GM18873 (cell line): ENCODE data around the gene PCDH9.
"Not testable (repeated sequence)": the region's sequence is repeated elsewhere in the genome, so short reads cannot be mapped to it uniquely, and the experiment has no call there.

Experiments
- ATAC-seq: cut with Tn5 transposase; IDR thresholded peaks from one replicate; pipeline ENCODE4 v1.9.1; 2021; ENCODE audit warnings: mild to moderate bottlenecking, moderate library complexity, moderate number of reproducible peaks; ENCODE audit not compliant: unreplicated experiment, low FRiP score

The PCDH9 gene

DNA sequence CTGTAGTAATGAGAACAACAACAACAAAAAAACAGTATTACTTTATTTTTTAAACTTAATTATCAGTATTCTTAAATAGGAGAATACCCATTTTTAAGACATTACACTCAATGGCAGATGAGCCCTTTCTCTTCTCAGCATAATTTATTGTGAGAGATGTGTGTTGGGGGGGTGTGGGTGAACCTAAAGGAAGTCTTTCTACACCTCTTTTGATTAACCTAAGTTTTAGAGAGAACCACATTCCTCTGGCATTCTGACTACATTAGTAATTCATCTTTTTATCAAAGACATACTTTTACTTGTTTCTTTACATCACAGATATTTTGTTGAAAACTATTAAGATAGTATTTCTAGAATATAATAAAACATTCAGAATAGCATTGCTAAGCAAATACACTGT is 890.9 kb downstream of the PCDH9 start:
- no peak for ATAC-seq

DNA sequence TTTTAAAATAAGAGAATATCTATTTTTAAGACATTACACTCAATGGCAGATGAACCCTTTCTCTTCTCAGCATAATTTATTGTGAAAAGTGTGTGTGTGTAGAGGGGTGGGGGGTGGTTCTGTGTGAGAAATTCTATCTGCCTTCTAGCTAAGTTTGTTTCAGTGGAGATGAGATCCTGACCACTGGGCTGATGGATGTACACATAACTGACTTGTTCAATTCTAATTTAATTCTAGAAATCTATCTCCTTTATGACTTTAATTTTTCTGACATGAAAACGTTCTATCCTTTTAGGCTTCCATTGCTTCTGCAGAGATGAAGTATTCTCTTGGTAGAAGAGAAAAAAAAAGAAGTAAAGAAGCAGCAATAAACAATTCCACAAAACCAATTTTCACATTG is 891.6 kb downstream of the PCDH9 start:
- ATAC-seq = no peak

DNA sequence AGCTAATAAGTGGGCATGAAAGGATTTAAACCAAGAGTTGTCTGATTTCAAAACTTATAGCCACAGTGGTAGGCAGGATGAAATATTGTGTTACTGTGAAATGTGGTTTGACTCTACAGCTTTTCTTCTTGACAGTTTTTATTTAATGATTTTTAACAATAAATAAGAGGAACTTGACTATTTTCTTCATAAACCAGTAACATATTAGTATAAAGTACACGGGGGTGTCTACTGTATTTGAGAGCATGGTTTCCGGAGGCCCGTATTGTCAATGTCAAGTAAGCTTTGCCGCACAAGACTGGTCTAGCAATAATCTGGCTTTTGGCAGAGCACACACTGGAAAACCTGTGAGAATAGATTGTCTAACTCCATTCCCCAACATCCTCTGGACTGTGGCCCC is 894.5 kb downstream of the PCDH9 start:
- no peak for ATAC-seq

DNA sequence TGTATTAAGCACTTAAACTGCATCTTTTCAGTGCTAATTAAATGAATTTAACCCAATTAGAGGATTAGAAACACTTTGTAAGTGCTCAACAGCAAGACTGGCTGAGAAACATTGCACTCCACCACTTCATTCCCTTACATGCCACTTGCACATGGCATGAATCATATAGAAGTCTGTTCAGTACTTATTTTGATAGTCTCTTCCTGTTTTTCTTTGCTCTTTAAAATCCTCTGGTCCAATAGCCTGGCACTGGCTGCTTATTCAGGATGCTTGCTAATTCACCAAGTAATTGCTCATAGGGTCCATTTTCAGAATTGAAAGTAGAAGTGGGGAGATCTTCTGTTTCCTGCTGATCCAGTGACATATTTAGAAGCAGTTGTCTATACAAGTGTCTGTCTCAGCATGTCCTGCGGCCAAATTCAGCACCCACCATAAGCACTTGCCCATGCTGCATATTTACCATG is 900.1 kb downstream of the PCDH9 start:
- no peak for ATAC-seq

DNA sequence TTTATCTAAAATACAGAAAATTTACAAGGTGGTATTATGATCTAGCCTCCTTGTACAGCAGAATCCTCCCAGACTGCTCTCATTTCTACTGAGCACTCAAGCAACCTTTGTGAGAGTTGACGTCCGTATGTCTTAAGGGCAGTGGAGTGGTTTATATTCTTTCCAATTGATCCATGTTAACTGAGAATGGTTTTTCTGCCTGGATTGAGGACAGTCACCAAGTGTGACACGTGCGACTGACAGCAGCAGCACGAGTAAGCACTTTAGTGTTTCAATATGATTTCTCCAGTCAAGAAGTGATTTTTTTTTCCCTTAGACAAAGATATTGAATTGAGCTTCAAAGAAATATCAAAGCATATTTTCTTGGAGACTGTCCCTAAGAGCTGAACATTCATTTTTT is 901.7 kb downstream of the PCDH9 start:
- ATAC-seq = no peak

DNA sequence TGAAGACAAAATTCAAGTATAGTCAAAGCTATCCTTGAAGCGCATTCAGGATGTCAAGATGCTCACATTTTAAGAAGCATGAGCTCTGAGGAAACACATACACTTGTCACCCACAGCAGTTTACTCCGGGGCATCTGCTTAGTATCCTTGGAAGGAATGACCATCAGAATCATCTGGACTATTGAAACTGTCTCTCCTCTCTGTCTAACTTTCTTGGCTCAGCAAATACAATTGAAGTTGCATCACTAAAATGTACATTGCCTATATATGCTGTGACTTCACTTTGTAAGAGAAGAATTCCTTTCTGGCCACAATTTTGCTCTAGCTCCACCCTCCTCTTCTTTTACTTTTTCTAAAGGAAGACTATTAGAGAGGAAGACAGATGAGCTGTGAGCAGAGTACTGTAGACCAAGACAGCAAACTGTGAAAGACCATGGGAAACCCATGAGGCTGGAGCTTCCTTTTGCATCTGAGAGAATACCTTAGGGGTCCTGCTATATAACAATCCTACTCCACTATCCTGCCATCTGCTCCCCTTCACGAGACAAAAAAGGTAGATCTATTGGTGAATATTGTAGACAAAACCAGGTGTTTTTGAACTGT is 906.3 kb downstream of the PCDH9 start:
- no peak for ATAC-seq

DNA sequence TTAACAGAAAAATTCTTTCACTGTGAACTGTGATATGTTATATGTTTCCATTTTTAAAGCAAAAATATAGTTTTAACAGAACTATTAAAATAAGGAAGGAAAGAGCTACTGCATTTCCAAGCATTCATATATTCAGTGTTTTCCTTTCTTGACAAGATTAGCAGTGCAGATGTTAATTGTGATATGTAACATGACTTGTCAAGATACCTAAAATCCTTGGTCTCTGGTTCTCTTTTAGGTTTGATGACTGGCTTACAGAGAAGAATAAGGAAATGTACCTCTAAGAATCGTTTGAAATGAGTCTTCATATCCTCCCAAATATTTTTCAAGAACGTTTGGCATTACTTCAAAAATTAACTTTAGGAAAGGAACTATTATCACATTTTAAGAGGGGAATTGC is 907.2 kb downstream of the PCDH9 start:
- no peak for ATAC-seq

DNA sequence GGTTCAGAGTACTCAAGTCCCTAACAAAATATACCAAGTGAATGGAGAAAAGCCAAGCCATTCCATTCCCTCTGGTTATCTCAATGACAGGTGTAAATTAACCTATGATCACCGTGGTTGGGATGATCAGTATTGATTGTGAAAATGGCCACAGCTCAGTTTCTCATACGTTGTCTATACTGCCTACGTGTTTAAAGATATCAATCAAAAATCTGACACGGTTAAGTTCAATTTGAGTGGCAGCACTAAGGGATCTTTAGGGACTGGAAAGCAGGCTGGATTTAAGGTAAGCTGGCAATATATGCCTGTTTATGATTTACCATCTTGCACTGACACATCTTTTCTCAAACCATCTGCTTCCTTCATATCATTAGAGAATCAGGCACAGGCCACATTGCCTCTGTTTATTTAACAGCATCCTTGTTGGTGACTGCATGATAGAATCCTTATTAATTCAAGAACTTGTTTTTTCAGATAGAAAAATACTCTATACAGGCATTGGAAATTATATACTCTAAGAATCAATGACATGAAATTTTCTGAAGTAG is 907.9 kb downstream of the PCDH9 start:
- ATAC-seq = no peak

DNA sequence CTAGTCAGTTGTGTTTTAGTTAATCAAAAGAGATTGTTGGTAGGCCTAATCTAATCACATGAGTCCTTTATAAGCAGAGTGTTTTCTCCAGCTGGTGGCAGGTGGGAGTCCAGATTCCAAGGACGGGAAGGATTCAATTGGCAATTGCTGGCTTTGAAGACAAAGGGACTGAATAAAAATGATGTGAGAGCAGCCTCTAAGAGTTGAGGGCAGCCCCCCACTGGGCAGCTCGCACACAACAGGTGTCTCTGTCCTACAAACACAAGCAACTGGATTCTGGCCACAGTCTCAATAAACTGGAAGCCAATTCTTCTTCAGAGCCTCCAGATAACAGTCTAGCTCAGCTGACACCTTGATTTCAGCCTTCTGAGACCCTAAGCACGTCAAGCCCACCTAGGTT is 915.2 kb downstream of the PCDH9 start:
- no peak for ATAC-seq

DNA sequence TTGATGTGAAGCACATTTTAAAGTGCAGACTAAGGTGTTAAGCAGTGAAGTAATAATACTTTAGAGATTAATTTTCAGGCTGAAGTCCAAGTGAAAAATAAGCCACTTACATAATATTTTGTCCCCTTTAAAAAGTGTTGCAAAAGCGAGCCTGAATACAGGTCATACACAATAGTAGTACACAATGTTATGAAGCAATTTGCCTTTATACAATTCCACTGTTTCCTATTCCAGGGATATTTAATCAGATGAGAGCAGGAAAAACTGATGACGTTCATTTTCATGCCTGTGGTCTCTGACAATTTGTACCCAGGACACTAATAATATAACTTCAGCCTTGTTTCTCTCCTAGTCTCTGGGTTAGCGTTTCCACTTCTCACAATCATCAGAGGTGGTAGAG is 916.7 kb downstream of the PCDH9 start:
- ATAC-seq = no peak

DNA sequence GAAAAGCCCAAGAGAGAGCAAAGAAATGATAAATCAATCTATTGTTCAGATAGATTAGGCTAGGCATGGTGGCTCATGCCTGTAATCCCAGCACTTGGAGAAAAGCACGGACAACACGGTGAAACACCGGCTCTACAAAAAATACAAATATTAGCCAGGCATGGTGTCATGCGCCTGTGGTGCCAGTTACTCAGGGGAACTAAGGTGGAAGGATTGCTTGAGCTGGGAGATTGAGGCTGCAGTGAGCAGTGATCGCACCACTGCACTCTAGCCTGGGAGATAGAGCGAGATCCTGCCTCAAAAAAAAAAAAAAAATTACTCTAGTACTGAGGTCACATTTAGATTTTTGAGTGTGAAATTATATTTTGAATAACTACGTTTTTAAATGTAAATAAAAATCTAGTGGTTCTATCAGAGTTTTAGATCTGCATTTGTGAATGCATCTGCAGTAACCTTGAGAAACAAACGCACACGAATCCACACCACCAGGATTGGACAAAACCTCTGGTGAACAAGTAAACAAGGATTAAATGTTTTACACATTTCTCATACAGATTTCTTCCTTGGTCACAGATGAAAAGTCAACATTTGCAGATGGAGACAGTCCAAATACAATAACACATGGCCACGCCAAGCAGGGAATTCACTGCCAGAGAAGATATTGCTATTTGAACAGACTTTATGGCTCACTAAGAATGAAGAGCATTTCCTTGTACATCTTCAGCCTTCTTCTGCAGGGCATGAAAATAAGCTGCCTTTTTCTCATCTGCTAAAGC is 917.6 kb downstream of the PCDH9 start:
- ATAC-seq = no peak

DNA sequence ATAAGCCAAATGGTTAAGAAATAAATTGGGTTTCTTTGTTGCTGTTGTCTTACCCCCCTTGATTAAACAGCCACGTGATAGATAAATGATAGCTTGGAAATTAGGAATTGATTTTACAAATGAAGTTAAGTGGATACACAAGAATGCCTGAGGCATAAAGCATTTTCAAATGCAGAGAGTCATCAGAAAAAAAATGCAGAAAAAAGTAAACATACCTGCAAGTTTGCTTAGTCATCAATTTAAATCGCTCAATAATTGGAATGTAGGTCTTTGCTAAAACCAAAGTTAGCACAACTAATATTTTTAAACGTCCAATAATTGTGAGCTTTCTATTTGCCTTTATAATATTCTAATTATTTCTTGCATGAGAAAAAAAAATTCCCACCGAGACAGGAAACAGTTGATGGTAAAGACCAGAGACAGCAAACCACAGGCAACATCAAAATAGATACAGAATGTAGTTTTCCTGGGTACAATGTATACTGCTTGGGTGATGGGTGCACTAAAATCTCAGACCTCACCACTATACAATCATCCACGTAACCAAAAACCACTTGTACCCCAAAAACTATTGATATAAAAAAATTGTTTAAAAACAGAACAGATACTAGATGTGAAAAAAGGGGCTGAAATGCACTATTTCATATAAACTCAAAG is 924.0 kb downstream of the PCDH9 start:
- no peak for ATAC-seq

DNA sequence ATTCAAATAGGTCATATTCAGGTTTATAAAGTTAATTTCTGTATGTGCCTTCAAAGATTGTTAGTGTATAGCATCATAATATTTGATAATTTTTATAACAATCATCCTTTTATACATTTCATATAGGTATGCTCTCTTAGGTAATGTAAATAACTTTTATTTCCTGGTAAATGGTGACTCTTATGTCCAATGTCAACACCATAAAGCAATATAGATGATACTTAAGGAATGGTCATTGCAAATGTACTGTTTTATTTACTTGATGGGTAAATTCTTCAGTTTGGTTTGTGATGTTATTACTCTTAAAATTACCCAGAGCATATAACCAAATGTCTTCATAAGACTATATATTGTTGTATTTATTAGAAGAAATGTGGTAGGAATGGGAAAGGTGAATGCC is 928.7 kb downstream of the PCDH9 start:
- ATAC-seq = no peak

DNA sequence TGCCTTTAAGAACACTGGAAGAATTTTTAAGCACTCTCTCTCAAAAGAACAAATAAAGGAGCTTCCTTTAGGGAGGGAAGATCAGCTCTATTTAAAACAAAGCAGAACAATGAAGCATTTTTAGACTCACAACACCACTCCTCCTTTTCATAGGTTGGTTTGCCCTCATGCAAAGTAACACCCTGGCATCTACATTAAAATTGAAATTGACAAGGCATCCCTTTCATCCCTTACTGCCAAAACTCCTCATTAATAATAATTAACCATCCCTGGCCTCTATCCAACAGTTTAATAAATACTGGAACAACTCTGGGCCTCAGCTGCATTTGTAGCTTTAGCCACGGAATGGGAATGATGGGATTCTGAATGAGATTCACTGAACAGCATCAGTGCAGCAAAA is 929.1 kb downstream of the PCDH9 start:
- no peak for ATAC-seq

DNA sequence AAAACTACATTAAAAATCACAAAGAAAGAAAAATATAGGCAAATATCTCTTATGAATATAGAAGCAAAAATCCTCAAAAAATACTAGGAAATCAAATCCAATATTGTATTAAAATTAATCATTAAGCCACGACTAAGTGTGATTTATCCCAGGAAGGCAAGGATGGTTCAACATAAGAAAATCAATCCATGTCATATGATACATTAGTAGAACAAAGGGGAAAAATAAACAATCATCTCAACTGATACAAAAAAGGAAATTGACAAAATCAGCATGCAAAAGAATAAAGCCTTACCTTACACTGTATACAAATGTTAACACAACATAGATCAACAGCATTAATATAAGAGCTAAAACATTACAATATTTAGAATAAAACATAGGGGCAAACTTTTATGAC is 933.3 kb downstream of the PCDH9 start:
- ATAC-seq = no peak

DNA sequence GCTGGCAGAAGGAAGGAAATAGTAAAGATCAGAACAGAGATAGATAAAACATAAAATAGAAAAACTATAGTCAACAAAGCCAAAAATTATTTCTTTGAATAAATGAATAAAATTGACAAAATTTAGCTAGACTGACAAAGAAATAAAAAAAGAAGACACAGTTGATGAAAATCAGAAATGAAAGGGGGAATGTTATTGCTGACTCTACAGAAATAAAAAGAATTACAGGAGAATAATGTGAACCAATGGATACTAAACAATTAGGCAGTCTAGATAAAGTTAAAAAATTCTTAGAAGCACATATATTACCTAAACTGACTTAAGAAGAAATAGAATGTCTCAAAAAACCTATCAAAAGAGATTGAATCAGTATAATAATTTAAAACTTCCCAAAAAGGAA is 933.8 kb downstream of the PCDH9 start:
- ATAC-seq = no peak

DNA sequence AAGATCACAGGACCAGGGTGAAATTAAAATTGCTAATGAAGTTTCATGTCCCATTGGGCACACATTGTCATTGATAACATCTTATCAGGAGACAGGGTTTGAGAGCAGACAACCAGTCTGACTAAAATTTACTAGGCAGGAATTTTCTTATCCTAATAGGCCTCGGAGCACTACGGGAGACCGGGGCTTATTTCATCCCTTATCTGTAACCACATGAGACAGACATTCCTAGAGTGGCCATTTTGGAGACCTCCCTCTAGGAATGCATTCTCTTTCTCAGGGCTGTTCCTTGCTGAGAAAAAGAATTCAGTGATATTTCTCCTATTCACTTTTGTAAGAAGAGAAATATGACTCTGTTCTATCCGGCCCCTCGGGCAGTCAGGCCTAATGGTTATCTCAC is 943.3 kb downstream of the PCDH9 start:
- not testable (repeated sequence) for ATAC-seq

DNA sequence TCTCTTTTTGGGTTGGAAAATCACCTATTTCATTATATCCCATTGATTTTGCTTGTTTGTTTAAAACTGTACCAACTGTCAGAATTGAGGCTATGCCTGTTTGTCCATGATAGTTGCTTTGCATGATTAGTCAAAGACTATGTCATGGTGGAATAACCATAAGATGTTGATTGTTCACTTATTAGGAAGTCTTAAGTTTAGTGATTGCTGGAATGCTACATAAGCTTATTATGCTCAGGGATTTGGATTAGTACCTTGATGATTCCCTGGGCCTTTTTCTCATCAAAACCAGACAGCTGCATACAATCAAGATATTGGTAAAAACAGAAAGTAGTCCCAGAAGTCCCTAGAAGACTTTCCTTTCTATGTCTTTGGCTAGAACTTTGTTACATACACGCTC is 954.7 kb downstream of the PCDH9 start:
- ATAC-seq = no peak

DNA sequence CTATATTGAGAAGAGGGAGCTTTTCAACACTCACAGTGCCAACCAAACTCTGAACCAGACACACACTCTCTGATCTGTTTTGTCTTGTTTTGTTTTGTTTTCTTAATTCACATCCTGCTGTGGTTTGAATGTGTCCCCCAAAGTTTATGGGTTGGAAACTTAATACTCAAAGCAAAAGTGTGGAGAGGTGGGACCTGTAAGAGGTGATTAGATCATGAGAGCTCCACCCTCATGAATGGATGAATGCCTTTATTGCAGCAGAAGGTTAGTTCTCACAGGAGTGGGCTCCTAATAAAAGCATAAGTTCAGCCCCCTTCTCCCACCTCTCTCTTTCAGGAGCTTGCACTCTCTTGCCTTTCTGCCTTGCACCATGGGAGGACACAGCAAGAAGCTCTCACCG is 957.1 kb downstream of the PCDH9 start:
- ATAC-seq = no peak

DNA sequence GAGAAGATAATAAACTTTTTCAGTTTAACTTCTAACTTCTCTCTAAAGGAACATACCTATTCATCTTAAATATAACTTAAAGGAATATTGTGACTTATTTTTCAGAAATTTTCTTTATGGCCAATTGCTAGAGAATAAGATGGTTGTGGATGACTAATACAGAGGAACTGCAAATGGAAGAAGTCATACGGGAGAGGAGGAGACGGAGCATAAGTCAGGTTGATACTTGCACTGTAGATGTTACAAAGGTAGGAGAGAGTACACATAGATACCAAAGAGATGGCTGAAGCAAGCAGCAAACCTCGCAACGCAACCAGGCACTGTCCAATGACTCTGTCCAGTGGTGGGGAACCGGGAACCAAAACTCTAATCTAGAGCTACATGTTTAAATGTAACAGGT is 963.4 kb downstream of the PCDH9 start:
- no peak for ATAC-seq

DNA sequence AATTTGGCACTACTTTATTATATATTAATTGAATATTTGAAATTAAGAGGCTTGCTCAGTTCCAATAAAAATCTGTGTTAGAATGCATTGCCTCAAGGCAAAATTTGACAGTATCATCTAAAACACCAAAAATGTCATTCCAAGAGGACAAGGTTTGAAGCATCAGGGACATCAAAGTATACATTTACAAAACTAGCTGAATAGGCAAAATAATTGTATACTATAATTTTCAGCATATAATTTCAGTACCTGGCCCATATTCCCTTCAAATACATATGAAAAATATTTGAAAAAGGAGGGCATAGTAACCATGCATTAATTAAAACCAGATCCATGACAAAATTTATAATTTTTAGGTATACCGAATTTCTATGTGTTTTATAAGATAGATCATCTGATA is 963.8 kb downstream of the PCDH9 start:
- ATAC-seq = no peak

DNA sequence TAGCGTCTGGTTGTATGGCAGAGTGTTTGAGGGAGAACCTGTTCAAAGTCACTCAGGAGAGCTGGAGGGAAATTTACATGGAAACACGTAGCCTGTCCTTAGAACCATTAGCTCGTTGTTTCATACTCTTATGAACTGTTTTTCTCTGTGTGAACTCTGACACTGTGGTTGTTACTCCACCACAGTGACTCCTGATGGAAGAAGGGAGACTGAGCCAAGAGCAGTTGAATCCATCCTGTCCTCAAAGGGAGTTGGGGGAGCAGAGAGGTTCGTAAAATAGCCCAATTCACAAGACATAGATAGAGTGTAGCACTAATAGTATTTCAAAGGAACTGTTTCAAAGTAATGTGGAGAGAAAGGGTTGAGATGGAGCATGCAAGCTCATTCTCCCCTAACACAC is 964.8 kb downstream of the PCDH9 start:
- no peak for ATAC-seq
